Upper lobe of left lung (tissue), 6 donors: ENCODE data around the gene GALE. TPM values are rescaled to one million over a fixed set of nuclear protein-coding genes. Genes with fewer than 3 reads are reported as not detected.
"Not testable (repeated sequence)": the region's sequence is repeated elsewhere in the genome, so short reads cannot be mapped to it uniquely, and the experiment has no call there.

Experiments used
- ATAC-seq, 2 donors: fragments of 200-7000 bp; cut with Tn5 transposase; one replicate each; pipeline ENCODE4 v1.9.1; 2022; ENCODE audit warnings: mild to moderate bottlenecking in 2 of 2, moderate library complexity in 2 of 2; ENCODE audit not compliant: low FRiP score in 2 of 2
- DNase-seq, 2 donors: peaks; one replicate each; pipeline ENCODE4 v3.0.0-alpha.2; 2019 to 2020
- H3K27ac ChIP-seq, 4 donors: fragments of 200-600 bp; sonication (generic); one replicate each; pipeline ENCODE4 v1.5.1; 2016 to 2019
- H3K27me3 ChIP-seq, 4 donors: fragments of 200-600 bp; sonication (generic); one replicate each; pipeline ENCODE4 v1.5.1; 2017 to 2019
- H3K36me3 ChIP-seq, 4 donors: fragments of 200-600 bp; sonication (generic); one replicate each; pipeline ENCODE4 v1.5.1; 2016 to 2019
- H3K4me1 ChIP-seq, 4 donors: fragments of 200-600 bp; sonication (generic); one replicate each; pipeline ENCODE4 v1.5.1; 2018 to 2019
- H3K4me3 ChIP-seq, 4 donors: fragments of 200-600 bp; sonication (generic); one replicate each; pipeline ENCODE4 v1.5.1; 2017 to 2019; ENCODE audit warnings: mild to moderate bottlenecking in 2 of 4, moderate library complexity in 1 of 4
- H3K9me3 ChIP-seq, 4 donors: fragments of 200-600 bp; sonication (generic); one replicate each; pipeline ENCODE4 v1.5.1; 2018 to 2019
- EP300 ChIP-seq, 4 donors: sonication (generic); formaldehyde crosslinking; IDR thresholded peaks; one replicate each; pipeline ENCODE4 v1.5.1; 2017; ENCODE audit warnings: antibody characterized with exemption in 4 of 4, control low read depth in 2 of 4
- POLR2A ChIP-seq, 4 donors: fragments of 450-650 bp; IDR thresholded peaks; one replicate each; pipeline ENCODE4 v1.5.1; 2016 to 2017; ENCODE audit warnings: antibody characterized with exemption in 4 of 4, mild to moderate bottlenecking in 2 of 4
- POLR2AphosphoS5 ChIP-seq, 2 donors: sonication (generic); formaldehyde crosslinking; IDR thresholded peaks; one replicate each; pipeline ENCODE4 v1.5.1; 2017; ENCODE audit warnings: antibody characterized with exemption in 2 of 2
- WGBS, 2 donors: methylation state at CpG; one replicate each; pipeline ENCODE4 v1.1.5; 2017 to 2018; 5-methylcytosine and 5-hydroxymethylcytosine counted together
- total RNA-seq, 6 donors: library from RNA; depleted of rRNA in 4 of 6; stranded (reverse); fragments of >200 nt in 4 of 6; gene quantifications; one replicate each; pipeline versions ENCODE4 v1.1.0 to v1.2.1, GENCODE V29; 2016 to 2021
- TF ChIP-seq, protein P1 (sequence below), 6 experiments: fragments of 450-650 bp in 4 of 6; fragments of 200-600 bp in 2 of 6; sonication (generic) in 2 of 6; IDR thresholded peaks; one replicate each; pipeline ENCODE4 v1.5.1; 2016 to 2019; ENCODE audit warnings: antibody characterized with exemption in 6 of 6
- donor health status: DM: no; HTN: no; CAD: no; lungs with moderate emphysema.
- donor health status: DM: no; HTN: yes; CAD: no; lungs with severe emphysema.

The GALE gene
- total RNA-seq, 6 donors from 2014 or later = 49.2 to 95.0 (median 59.7) TPM

DNA sequence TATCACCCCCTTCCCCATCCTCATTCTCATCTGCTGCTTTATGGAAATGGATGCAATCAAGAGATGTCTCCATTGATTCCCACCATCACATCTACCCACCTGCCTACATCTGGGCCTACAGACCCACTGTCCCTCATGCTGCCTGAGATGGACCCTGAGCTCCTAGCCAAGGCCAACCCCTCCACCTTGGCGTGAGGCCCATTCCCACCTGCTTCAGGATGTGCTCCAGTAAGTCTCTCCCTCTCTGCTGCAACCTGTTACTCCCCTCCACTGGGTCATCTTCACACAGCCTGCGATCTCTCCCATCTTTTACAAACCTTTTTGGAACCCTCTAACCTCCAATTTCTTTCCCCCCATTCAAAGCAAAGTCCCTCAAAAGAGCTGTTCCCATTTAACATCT, 4.5 kb upstream of the GALE start:
- WGBS, 2 donors = 94 to 96% methylated on average over 2 of the region's 2 CpGs
- H3K36me3 ChIP-seq = peaks cover 0 to 31% (median 9%) of the 10 kb centered on the region in 4 donors
- TF ChIP-seq, protein P1, sequence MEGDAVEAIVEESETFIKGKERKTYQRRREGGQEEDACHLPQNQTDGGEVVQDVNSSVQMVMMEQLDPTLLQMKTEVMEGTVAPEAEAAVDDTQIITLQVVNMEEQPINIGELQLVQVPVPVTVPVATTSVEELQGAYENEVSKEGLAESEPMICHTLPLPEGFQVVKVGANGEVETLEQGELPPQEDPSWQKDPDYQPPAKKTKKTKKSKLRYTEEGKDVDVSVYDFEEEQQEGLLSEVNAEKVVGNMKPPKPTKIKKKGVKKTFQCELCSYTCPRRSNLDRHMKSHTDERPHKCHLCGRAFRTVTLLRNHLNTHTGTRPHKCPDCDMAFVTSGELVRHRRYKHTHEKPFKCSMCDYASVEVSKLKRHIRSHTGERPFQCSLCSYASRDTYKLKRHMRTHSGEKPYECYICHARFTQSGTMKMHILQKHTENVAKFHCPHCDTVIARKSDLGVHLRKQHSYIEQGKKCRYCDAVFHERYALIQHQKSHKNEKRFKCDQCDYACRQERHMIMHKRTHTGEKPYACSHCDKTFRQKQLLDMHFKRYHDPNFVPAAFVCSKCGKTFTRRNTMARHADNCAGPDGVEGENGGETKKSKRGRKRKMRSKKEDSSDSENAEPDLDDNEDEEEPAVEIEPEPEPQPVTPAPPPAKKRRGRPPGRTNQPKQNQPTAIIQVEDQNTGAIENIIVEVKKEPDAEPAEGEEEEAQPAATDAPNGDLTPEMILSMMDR (IDR thresholded peaks at IDR 0.05) = no peak
- TF ChIP-seq POLR2AphosphoS5 (IDR thresholded peaks at IDR 0.05) (no peak), POLR2A (IDR thresholded peaks at IDR 0.05) (no peak), EP300 (IDR thresholded peaks at IDR 0.05) (no peak)
- H3K4me1 ChIP-seq = peaks cover 9 to 23% (median 10%) of the 10 kb centered on the region in 4 donors
- no peaks in the 10 kb centered on the region for H3K27me3 ChIP-seq
- no peak overlapping the region for H3K27ac ChIP-seq
- H3K9me3 ChIP-seq = no peaks in the 10 kb centered on the region
- ATAC-seq (no peak), DNase-seq (no peak)
- no peak overlapping the region for H3K4me3 ChIP-seq

- 74 to 79% methylated on average over 7 of the region's 7 CpGs for WGBS, 2 donors
- H3K36me3 ChIP-seq = peaks cover 0 to 31% (median 9%) of the 10 kb centered on the region in 4 donors
- no peak overlapping the region for H3K27ac ChIP-seq
Measured at GRCh38 chr1:23804183-23804835, 3.8 kb upstream of the GALE start.

DNA sequence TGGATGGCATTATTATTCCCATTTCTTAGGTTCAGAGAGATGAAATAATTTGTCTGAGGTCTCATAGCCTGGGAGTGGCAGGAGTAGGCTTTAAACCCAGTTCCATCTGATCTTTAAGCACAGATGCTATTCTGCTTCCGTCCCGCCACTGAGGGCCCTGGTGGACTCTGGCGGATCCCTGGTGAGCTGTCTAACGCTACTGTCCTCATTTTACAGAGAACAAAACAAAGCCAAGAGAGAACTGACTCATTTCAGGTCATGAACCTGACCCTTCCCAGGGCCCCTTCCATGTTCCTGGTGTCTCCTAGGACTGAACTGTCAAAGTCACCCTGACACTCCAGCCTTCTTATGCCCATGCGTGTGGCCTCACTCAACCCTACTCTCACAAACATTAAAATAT, 3.1 kb upstream of the GALE start:
- WGBS, 2 donors = 90 to 94% methylated on average over 5 of the region's 5 CpGs
- ATAC-seq = no peak

More at GRCh38 chr1:23804183-23804835, 3.8 kb upstream of the GALE start:
- DNase-seq (peak in 1 of 2 donors; percentile 50), ATAC-seq (no peak)
- H3K4me1 ChIP-seq = peaks cover 9 to 23% (median 16%) of the 10 kb centered on the region in 4 donors
- H3K4me3 ChIP-seq = no peak overlapping the region
- H3K9me3 ChIP-seq = no peaks in the 10 kb centered on the region
- H3K27me3 ChIP-seq = no peaks in the 10 kb centered on the region
- TF ChIP-seq EP300 (IDR thresholded peaks at IDR 0.05) (no peak), POLR2A (IDR thresholded peaks at IDR 0.05) (no peak), POLR2AphosphoS5 (IDR thresholded peaks at IDR 0.05) (no peak)
- TF ChIP-seq, protein P1 (IDR thresholded peaks at IDR 0.05) = no peak

DNA sequence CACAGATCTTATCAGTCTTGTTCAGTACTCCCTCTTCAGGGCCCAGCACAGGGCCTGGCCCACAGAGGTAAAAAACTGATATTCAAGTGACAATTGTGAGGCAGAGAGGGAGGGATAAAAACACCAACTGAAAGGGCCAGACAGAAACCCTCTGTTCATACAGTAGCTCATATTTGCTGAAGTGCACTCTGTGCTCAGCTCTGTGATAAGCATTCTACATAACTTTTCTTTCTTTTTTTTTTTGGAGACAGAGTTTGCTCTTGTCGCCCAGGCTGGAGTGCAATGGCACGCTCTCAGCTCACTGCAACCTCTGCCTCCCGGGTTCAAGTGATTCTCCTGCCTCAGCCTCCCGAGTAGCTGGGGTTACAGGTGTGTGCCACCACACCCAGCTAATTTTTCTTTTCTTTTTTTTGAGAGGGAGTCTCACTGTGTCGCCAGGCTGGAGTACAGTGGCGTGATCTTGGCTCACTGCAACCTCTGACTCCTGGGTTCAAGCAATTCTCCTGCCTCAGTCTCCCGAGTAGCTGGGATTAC, 2.3 kb upstream of the GALE start:
- Histone ChIP-seq H3K4me1 (peaks cover 20 to 38% (median 26%) of the 10 kb centered on the region in 4 donors), H3K36me3 (peaks cover 0 to 32% (median 7%) of the 10 kb centered on the region in 4 donors)
- not testable (repeated sequence) for H3K4me3 ChIP-seq, ATAC-seq, H3K27ac ChIP-seq, H3K27me3 ChIP-seq, DNase-seq, H3K9me3 ChIP-seq
- 90 to 92% methylated on average over 7 of the region's 7 CpGs for WGBS, 2 donors

More for the DNA sequence above, 3.1 kb upstream of the GALE start:
- Histone ChIP-seq H3K4me1 (peaks cover 16 to 30% (median 22%) of the 10 kb centered on the region in 4 donors), H3K27me3 (no peaks in the 10 kb centered on the region), H3K4me3 (no peak overlapping the region), H3K27ac (no peak overlapping the region), H3K9me3 (no peaks in the 10 kb centered on the region), H3K36me3 (peaks cover 0 to 33% (median 9%) of the 10 kb centered on the region in 4 donors)
- no peak for DNase-seq
- TF ChIP-seq, protein P1 (IDR thresholded peaks at IDR 0.05) = no peak
- no peak for TF ChIP-seq POLR2AphosphoS5 (IDR thresholded peaks at IDR 0.05)
- no peak for TF ChIP-seq EP300 (IDR thresholded peaks at IDR 0.05)
- TF ChIP-seq POLR2A (IDR thresholded peaks at IDR 0.05) = no peak

GRCh38 chr1:23801876-23802275, 1.3 kb upstream of the GALE start:
- Histone ChIP-seq H3K27me3 (no peaks in the 10 kb centered on the region), H3K27ac (peak overlapping the region; percentile 94 to 97 (median 95)), H3K9me3 (no peaks in the 10 kb centered on the region), H3K36me3 (peaks cover 0 to 31% (median 13%) of the 10 kb centered on the region in 4 donors), H3K4me3 (peak overlapping the region in 1 of 4 donors; percentile 96), H3K4me1 (peaks cover 20 to 48% (median 26%) of the 10 kb centered on the region in 4 donors)
- ATAC-seq (no peak), DNase-seq (no peak)
- 69 to 77% methylated on average over 10 of the region's 10 CpGs for WGBS, 2 donors
- no peak for TF ChIP-seq EP300 (IDR thresholded peaks at IDR 0.05)
- TF ChIP-seq, protein P1 (IDR thresholded peaks at IDR 0.05) = no peak
- TF ChIP-seq POLR2AphosphoS5 (IDR thresholded peaks at IDR 0.05) = no peak
- no peak for TF ChIP-seq POLR2A (IDR thresholded peaks at IDR 0.05)
